Smooth muscle cell (in vitro differentiated cells): ENCODE data around the gene COL13A1. TPM values are rescaled to one million over a fixed set of nuclear protein-coding genes. Genes with fewer than 3 reads are reported as not detected.

ENCODE experiments used
- DNase-seq: peaks from one replicate; lab custom pipeline; 2025; ENCODE audit not compliant: unreplicated experiment; lab: John Stamatoyannopoulos, UW
- H2AFZ ChIP-seq: fragments of 200-600 bp; sonication (generic); 2 replicates; pipeline ENCODE4 v1.6.0; 2016; ENCODE audit warnings: antibody characterized with exemption, low read depth, mild to moderate bottlenecking
- H3F3A ChIP-seq: fragments of 200-600 bp; sonication (generic); 2 replicates; pipeline ENCODE4 v1.6.0; 2017; ENCODE audit warnings: antibody characterized with exemption, low read depth
- H3K27ac ChIP-seq: fragments of 200-600 bp; sonication (generic); 2 replicates; pipeline ENCODE4 v1.5.1; 2016; ENCODE audit warnings: low read depth, mild to moderate bottlenecking
- H3K27me3 ChIP-seq: fragments of 200-600 bp; sonication (generic); 2 replicates; pipeline ENCODE4 v1.6.1; 2016; ENCODE audit warnings: low read depth, mild to moderate bottlenecking
- H3K36me3 ChIP-seq: fragments of 200-600 bp; sonication (generic); 2 replicates; pipeline ENCODE4 v1.5.1; 2016; ENCODE audit warnings: low read depth
- H3K4me1 ChIP-seq: fragments of 200-600 bp; sonication (generic); 2 replicates; pipeline ENCODE4 v1.5.1; 2016; ENCODE audit warnings: low read depth
- H3K4me2 ChIP-seq: fragments of 200-600 bp; sonication (generic); 2 replicates; pipeline ENCODE4 v1.6.0; 2016; ENCODE audit warnings: mild to moderate bottlenecking
- H3K4me3 ChIP-seq: fragments of 200-600 bp; sonication (generic); 2 replicates; pipeline ENCODE4 v1.5.1; 2016; ENCODE audit warnings: mild to moderate bottlenecking
- H3K79me2 ChIP-seq: fragments of 200-600 bp; sonication (generic); 2 replicates; pipeline ENCODE4 v1.6.0; 2016; ENCODE audit warnings: low read depth, mild to moderate bottlenecking
- H3K9ac ChIP-seq: fragments of 200-600 bp; sonication (generic); 2 replicates; pipeline ENCODE4 v1.6.0; 2016; ENCODE audit warnings: low read depth
- H3K9me3 ChIP-seq: fragments of 200-600 bp; sonication (generic); replicated peaks from 2 replicates; pipeline ENCODE4 v1.5.1; 2016; ENCODE audit warnings: low read depth
- H4K20me1 ChIP-seq: fragments of 200-600 bp; sonication (generic); 2 replicates; pipeline ENCODE4 v1.6.0; 2016; ENCODE audit warnings: low read depth
- CTCF ChIP-seq: fragments of 200-600 bp; sonication (generic); IDR thresholded peaks from 2 replicates; pipeline ENCODE4 v1.5.1; 2017; ENCODE audit warnings: borderline replicate concordance, mild to moderate bottlenecking, antibody characterized with exemption; ENCODE audit not compliant: insufficient read depth, poor library complexity, severe bottlenecking
- WGBS: methylation state at CpG from one replicate; pipeline ENCODE4 v1.1.7; 2016; ENCODE audit warnings: low lambda C conversion rate; 5-methylcytosine and 5-hydroxymethylcytosine counted together
- polyA plus RNA-seq: library from polyadenylated mRNA; unstranded; fragments of >200 nt; fragmentation: Nextera tagmentation; extraction: Ambion mirVana; gene quantifications from 2 replicates; pipeline ENCODE4 v1.2.1, GENCODE V29; 2016
- total RNA-seq: library from RNA; depleted of rRNA; stranded (reverse); fragments of >200 nt; gene quantifications from 2 replicates; pipeline ENCODE4 v1.2.3, GENCODE V29; 2014

COL13A1 gene
- total and polyA plus RNA-seq, 2 experiments from 2014 or later: 6.1 to 15.0 TPM

DNA sequence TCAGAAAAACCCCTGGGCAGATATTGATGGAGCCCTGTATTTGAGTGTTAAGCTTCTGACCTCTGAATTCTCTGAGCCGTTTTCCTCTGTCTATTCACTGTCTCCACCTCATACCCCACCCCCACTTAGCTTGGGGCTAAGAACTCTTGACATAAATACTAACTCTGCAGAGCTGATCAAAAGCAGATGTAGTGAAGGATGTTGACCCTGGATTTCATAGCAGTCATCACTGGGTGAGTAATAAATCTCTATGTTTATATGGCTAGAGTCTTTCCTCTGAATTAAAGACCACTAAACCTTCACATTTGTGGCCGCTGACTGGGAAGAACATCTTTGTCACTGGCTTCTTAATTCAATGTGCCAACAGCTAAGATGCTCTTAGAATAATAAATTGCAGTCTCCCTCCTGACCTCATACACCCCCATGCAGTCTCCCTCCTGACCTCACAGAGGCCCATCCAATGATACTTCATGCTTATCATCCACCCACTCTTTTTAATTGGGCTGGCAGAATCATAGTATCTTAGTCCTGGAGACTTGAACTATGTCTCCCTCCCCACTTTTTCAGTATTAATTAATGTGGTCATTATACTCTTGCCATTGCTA is 172.9 kb downstream of the COL13A1 start:
- H4K20me1 ChIP-seq: no peaks in the 10 kb centered on the region
- TF ChIP-seq CTCF: no peak
- H3K27me3 ChIP-seq: peaks cover 32% of the 10 kb centered on the region
- no peaks in the 10 kb centered on the region for H3K79me2 ChIP-seq
- peak overlapping the region; percentile 38 for H3K4me2 ChIP-seq
- no peaks in the 10 kb centered on the region for H3K36me3 ChIP-seq
- DNase-seq: no peak
- H3K4me1 ChIP-seq: no peaks in the 10 kb centered on the region
- no peaks in the 10 kb centered on the region for H3K9me3 ChIP-seq
- H2AFZ ChIP-seq: no peak overlapping the region
- no peak overlapping the region for H3K27ac ChIP-seq
- no peaks in the 10 kb centered on the region for H3F3A ChIP-seq
- H3K9ac ChIP-seq: no peak overlapping the region
- no peak overlapping the region for H3K4me3 ChIP-seq
- WGBS: 17% methylated on average over 2 of the region's 2 CpGs

- Histone ChIP-seq H3K4me2 (no peak overlapping the region), H3K79me2 (no peaks in the 10 kb centered on the region), H3K27me3 (peaks cover 11% of the 10 kb centered on the region), H3F3A (no peaks in the 10 kb centered on the region), H2AFZ (no peak overlapping the region), H4K20me1 (no peaks in the 10 kb centered on the region), H3K36me3 (no peaks in the 10 kb centered on the region), H3K9ac (no peak overlapping the region), H3K4me1 (no peaks in the 10 kb centered on the region), H3K9me3 (no peaks in the 10 kb centered on the region), H3K27ac (no peak overlapping the region), H3K4me3 (no peak overlapping the region)
- no peak for TF ChIP-seq CTCF
- WGBS: 76% methylated on average over 3 of the region's 3 CpGs
- DNase-seq: no peak
Measured at GRCh38 chr10:69976795-69977546, 175.3 kb downstream of the COL13A1 start.

- H3K4me1 ChIP-seq: no peaks in the 10 kb centered on the region
Measured at GRCh38 chr10:69979174-69979573, 177.5 kb downstream of the COL13A1 start.

More at GRCh38 chr10:69979174-69979573, 177.5 kb downstream of the COL13A1 start:
- Histone ChIP-seq H3K4me2 (no peak overlapping the region), H3K27ac (no peak overlapping the region), H3F3A (no peaks in the 10 kb centered on the region), H3K36me3 (no peaks in the 10 kb centered on the region), H3K4me3 (no peak overlapping the region), H3K79me2 (no peaks in the 10 kb centered on the region), H3K9ac (no peak overlapping the region), H4K20me1 (no peaks in the 10 kb centered on the region), H3K27me3 (peaks cover 3% of the 10 kb centered on the region), H3K9me3 (no peaks in the 10 kb centered on the region), H2AFZ (no peak overlapping the region)
- TF ChIP-seq CTCF: no peak
- DNase-seq: no peak
